Osteocyte (in vitro differentiated cells): Measurements from ENCODE around the gene ASAP2. TPM values are rescaled to one million over a fixed set of nuclear protein-coding genes. Genes with fewer than 3 reads are reported as not detected.

Source experiments
- DNase-seq: peaks from one replicate; pipeline ENCODE4 v3.0.0; 2021; ENCODE audit warnings: mixed read lengths; ENCODE audit not compliant: unreplicated experiment; ENCODE audit errors: extremely low spot score
- H3K27ac Mint-ChIP-seq: one replicate; pipeline ENCODE4 v1.8.0; 2021; ENCODE audit warnings: mild to moderate bottlenecking, mixed read lengths; ENCODE audit not compliant: unreplicated experiment
- H3K27me3 Mint-ChIP-seq: one replicate; pipeline ENCODE4 v1.8.0; 2021; ENCODE audit warnings: mixed read lengths; ENCODE audit not compliant: unreplicated experiment
- H3K36me3 Mint-ChIP-seq: one replicate; pipeline ENCODE4 v1.8.0; 2021; ENCODE audit warnings: mixed read lengths; ENCODE audit not compliant: unreplicated experiment
- H3K4me1 Mint-ChIP-seq: one replicate; pipeline ENCODE4 v1.8.0; 2021; ENCODE audit warnings: mixed read lengths; ENCODE audit not compliant: unreplicated experiment
- H3K4me3 Mint-ChIP-seq: one replicate; pipeline ENCODE4 v1.8.0; 2021; ENCODE audit warnings: mild to moderate bottlenecking, moderate library complexity, mixed read lengths; ENCODE audit not compliant: unreplicated experiment
- H3K9me3 Mint-ChIP-seq: one replicate; pipeline ENCODE4 v1.8.0; 2021; ENCODE audit warnings: mixed read lengths; ENCODE audit not compliant: unreplicated experiment
- total RNA-seq: library from RNA; stranded (reverse); gene quantifications from 2 replicates; pipeline ENCODE4 v1.2.1, GENCODE V29; 2021
- TF ChIP-seq, protein P1 (sequence below): fragments of 200-600 bp; sonication (generic); IDR thresholded peaks from 2 replicates; pipeline ENCODE4 v1.5.0; 2021; ENCODE audit warnings: antibody characterized with exemption, mild to moderate bottlenecking, moderate library complexity

Gene ASAP2
- total RNA-seq, 1 donor from 2014 or later, result 91.0 TPM

GRCh38 chr2:9440058-9440727, 233.6 kb downstream of the ASAP2 start:
- DNase-seq, result no peak
- no peak overlapping the region for H3K4me3 Mint-ChIP-seq
- no peaks in the 10 kb centered on the region for H3K27me3 Mint-ChIP-seq
- no peak overlapping the region for H3K27ac Mint-ChIP-seq
- TF ChIP-seq, protein P1, sequence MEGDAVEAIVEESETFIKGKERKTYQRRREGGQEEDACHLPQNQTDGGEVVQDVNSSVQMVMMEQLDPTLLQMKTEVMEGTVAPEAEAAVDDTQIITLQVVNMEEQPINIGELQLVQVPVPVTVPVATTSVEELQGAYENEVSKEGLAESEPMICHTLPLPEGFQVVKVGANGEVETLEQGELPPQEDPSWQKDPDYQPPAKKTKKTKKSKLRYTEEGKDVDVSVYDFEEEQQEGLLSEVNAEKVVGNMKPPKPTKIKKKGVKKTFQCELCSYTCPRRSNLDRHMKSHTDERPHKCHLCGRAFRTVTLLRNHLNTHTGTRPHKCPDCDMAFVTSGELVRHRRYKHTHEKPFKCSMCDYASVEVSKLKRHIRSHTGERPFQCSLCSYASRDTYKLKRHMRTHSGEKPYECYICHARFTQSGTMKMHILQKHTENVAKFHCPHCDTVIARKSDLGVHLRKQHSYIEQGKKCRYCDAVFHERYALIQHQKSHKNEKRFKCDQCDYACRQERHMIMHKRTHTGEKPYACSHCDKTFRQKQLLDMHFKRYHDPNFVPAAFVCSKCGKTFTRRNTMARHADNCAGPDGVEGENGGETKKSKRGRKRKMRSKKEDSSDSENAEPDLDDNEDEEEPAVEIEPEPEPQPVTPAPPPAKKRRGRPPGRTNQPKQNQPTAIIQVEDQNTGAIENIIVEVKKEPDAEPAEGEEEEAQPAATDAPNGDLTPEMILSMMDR, result no peak
- peaks cover 49% of the 10 kb centered on the region for H3K36me3 Mint-ChIP-seq
- H3K9me3 Mint-ChIP-seq, result no peaks in the 10 kb centered on the region
- H3K4me1 Mint-ChIP-seq, result no peaks in the 10 kb centered on the region

- no peak overlapping the region for H3K27ac Mint-ChIP-seq
- TF ChIP-seq, protein P1, result no peak
- H3K9me3 Mint-ChIP-seq, result no peaks in the 10 kb centered on the region
- no peak overlapping the region for H3K4me3 Mint-ChIP-seq
- H3K27me3 Mint-ChIP-seq, result no peaks in the 10 kb centered on the region
- H3K4me1 Mint-ChIP-seq, result no peaks in the 10 kb centered on the region
- peaks cover 53% of the 10 kb centered on the region for H3K36me3 Mint-ChIP-seq
- DNase-seq, result no peak
These were observed 234.9 kb downstream of the ASAP2 start for GRCh38 chr2:9441556-9441955.

- Mint-ChIP-seq H3K27ac (no peak overlapping the region), H3K36me3 (peaks cover 44% of the 10 kb centered on the region), H3K4me3 (no peak overlapping the region), H3K4me1 (no peaks in the 10 kb centered on the region), H3K27me3 (no peaks in the 10 kb centered on the region), H3K9me3 (no peaks in the 10 kb centered on the region)
- no peak for DNase-seq
- TF ChIP-seq, protein P1, result no peak
These were observed 236.9 kb downstream of the ASAP2 start for GRCh38 chr2:9443526-9443925.

- no peak for DNase-seq
- H3K36me3 Mint-ChIP-seq, result peaks cover 46% of the 10 kb centered on the region
- no peaks in the 10 kb centered on the region for H3K9me3 Mint-ChIP-seq
- no peak overlapping the region for H3K27ac Mint-ChIP-seq
- H3K4me1 Mint-ChIP-seq, result no peaks in the 10 kb centered on the region
- TF ChIP-seq, protein P1, result no peak
- no peak overlapping the region for H3K4me3 Mint-ChIP-seq
- no peaks in the 10 kb centered on the region for H3K27me3 Mint-ChIP-seq
These were observed 238.5 kb downstream of the ASAP2 start for GRCh38 chr2:9445089-9445488.

- Mint-ChIP-seq H3K4me1 (no peaks in the 10 kb centered on the region), H3K27ac (no peak overlapping the region), H3K9me3 (no peaks in the 10 kb centered on the region), H3K4me3 (no peak overlapping the region), H3K27me3 (no peaks in the 10 kb centered on the region), H3K36me3 (peaks cover 24% of the 10 kb centered on the region)
- TF ChIP-seq, protein P1, result no peak
- DNase-seq, result no peak
These were observed 244.6 kb downstream of the ASAP2 start for GRCh38 chr2:9451231-9451630.

Other genes starting within 250 kb of the ASAP2 start
- gene MBOAT2, start 203.1 kb upstream of the ASAP2 start, total RNA-seq, result 94.7 and 101 TPM in 2 replicates
- gene ITGB1BP1, start 216.7 kb downstream of the ASAP2 start, total RNA-seq, result 91.8 and 98.0 TPM in 2 replicates
- 27.7 and 28.8 TPM in 2 replicates for gene CPSF3, start 216.8 kb downstream of the ASAP2 start, total RNA-seq